B cell (primary cell): ENCODE measurements around the gene RUVBL1. TPM values are rescaled to one million over a fixed set of nuclear protein-coding genes. Genes with fewer than 3 reads are reported as not detected.

ENCODE experiments used
- ATAC-seq: fragments of 200-7000 bp; cut with Tn5 transposase; one replicate; pipeline ENCODE4 v1.10.0; 2021; ENCODE audit warnings: low read depth, mild to moderate bottlenecking, moderate number of reproducible peaks, moderate library complexity
- CTCF ChIA-PET: fragments of 350-600 bp; sonication (Branson Sonifier 250); formaldehyde crosslinking; loops from one replicate; lab custom pipeline; 2021; ENCODE audit warnings: antibody characterized with exemption, inconsistent platforms; lab: Charles Lee
- POLR2A ChIA-PET: fragments of 350-600 bp; sonication (Branson Sonifier 250); formaldehyde crosslinking; loops from one replicate; lab custom pipeline; 2021; ENCODE audit warnings: antibody characterized with exemption; lab: Charles Lee
- DNase-seq: peaks from one replicate; pipeline ENCODE4 v3.0.0; 2013
- H2AFZ ChIP-seq: 2 replicates; pipeline ENCODE4 v1.6.1; 2012; ENCODE audit warnings: mild to moderate bottlenecking, low read depth, low read length; ENCODE audit not compliant: insufficient read depth, poor library complexity, severe bottlenecking
- H3K27ac ChIP-seq, 2 donors: 1 replicate in 1 of 2; 2 replicates in 1 of 2; pipeline ENCODE4 v1.5.1; 2012 to 2013; ENCODE audit warnings: low read length in 2 of 2, mild to moderate bottlenecking in 2 of 2, moderate library complexity in 1 of 2
- H3K27me3 ChIP-seq, 4 experiments: fragments of 200-600 bp in 1 of 4; sonication (generic) in 1 of 4; replicated peaks in 1 of 4; 1 replicate in 2 of 4; 2 replicates in 2 of 4; pipeline versions ENCODE4 v1.6.1 to v1.7.0; 2013 to 2016; ENCODE audit warnings: low read length in 3 of 4, mild to moderate bottlenecking in 2 of 4, mixed read lengths in 1 of 4, moderate library complexity in 1 of 4; ENCODE audit not compliant: insufficient read depth in 4 of 4, control insufficient read depth in 3 of 4; ENCODE audit errors: control extremely low read depth in 1 of 4
- H3K36me3 ChIP-seq, 2 experiments: replicated peaks in 1 of 2; 1 replicate in 1 of 2; 2 replicates in 1 of 2; pipeline versions ENCODE4 v1.6.1 to v1.7.1; 2013; ENCODE audit warnings: low read length in 1 of 2; ENCODE audit not compliant: insufficient read depth in 2 of 2, control insufficient read depth in 1 of 2; ENCODE audit errors: control extremely low read depth in 1 of 2, extremely low read depth in 1 of 2
- H3K4me1 ChIP-seq, 2 donors: fragments of 200-600 bp in 1 of 2; sonication (generic) in 1 of 2; 1 replicate in 1 of 2; 2 replicates in 1 of 2; pipeline versions ENCODE4 v1.5.1 to v1.6.1; 2013 to 2017; ENCODE audit warnings: low read length in 2 of 2; ENCODE audit not compliant: control insufficient read depth in 2 of 2, insufficient read depth in 2 of 2
- H3K4me2 ChIP-seq: replicated peaks from 2 replicates; pipeline ENCODE3; 2012; ENCODE audit warnings: mild to moderate bottlenecking, low read depth, low read length; ENCODE audit not compliant: poor library complexity, severe bottlenecking
- H3K4me3 ChIP-seq, 5 experiments: fragments of 200-600 bp in 1 of 5; sonication (generic) in 1 of 5; 1 replicate in 3 of 5; 2 replicates in 2 of 5; pipeline versions ENCODE4 v1.5.1 to v1.7.0; 2011 to 2016; ENCODE audit warnings: low read length in 4 of 5, mild to moderate bottlenecking in 4 of 5, low read depth in 2 of 5, control low read depth in 1 of 5, moderate library complexity in 1 of 5; ENCODE audit not compliant: insufficient read depth in 1 of 5; ENCODE audit errors: control extremely low read depth in 1 of 5, extremely low read depth in 1 of 5
- H3K79me2 ChIP-seq: fragments of 200-600 bp; sonication (generic); one replicate; pipeline ENCODE4 v1.6.0; 2016; ENCODE audit warnings: low read length; ENCODE audit not compliant: control insufficient read depth, insufficient read depth
- H3K9ac ChIP-seq: fragments of 200-600 bp; sonication (generic); 2 replicates; pipeline ENCODE4 v1.6.1; 2017; ENCODE audit warnings: mild to moderate bottlenecking, low read length, moderate library complexity
- H3K9me3 ChIP-seq, 3 donors: one replicate each; pipeline versions ENCODE4 v1.6.1 to v1.7.1; 2013; ENCODE audit warnings: low read length in 2 of 3; ENCODE audit not compliant: control insufficient read depth in 2 of 3, insufficient read depth in 1 of 3; ENCODE audit errors: control extremely low read depth in 1 of 3
- H4K20me1 ChIP-seq: 2 replicates; pipeline ENCODE4 v1.6.0; 2012; ENCODE audit warnings: mild to moderate bottlenecking, low read length; ENCODE audit not compliant: insufficient read depth, control insufficient read depth, poor library complexity, severe bottlenecking
- H3K27ac Mint-ChIP-seq: one replicate; pipeline ENCODE4 v1.8.0; 2021; ENCODE audit warnings: mixed read lengths
- H3K27me3 Mint-ChIP-seq: one replicate; pipeline ENCODE4 v1.8.0; 2021; ENCODE audit warnings: mixed read lengths
- H3K4me1 Mint-ChIP-seq: one replicate; pipeline ENCODE4 v1.8.0; 2021; ENCODE audit warnings: mixed read lengths
- H3K4me3 Mint-ChIP-seq: one replicate; pipeline ENCODE4 v1.8.0; 2021; ENCODE audit warnings: mixed read lengths
- H3K9me3 Mint-ChIP-seq: one replicate; pipeline ENCODE4 v1.8.0; 2022; ENCODE audit warnings: mixed read lengths; ENCODE audit not compliant: insufficient read depth
- EZH2 ChIP-seq: IDR thresholded peaks from 2 replicates; pipeline ENCODE4 v1.6.1; 2012; ENCODE audit warnings: borderline replicate concordance, low read depth, mild to moderate bottlenecking, moderate library complexity, low read length; ENCODE audit not compliant: insufficient read depth, poor library complexity, severe bottlenecking
- WGBS: methylation state at CpG from one replicate; pipeline ENCODE4 v1.1.5; 2013; ENCODE audit warnings: missing lambda C conversion rate; ENCODE audit not compliant: insufficient coverage; 5-methylcytosine and 5-hydroxymethylcytosine counted together
- intact Hi-C: fragments of 100-400 bp; cut with micrococcal nuclease; formaldehyde crosslinking; loops from one replicate; pipeline ENCODE4 v1.10.0; 2022
- polyA plus RNA-seq: library from polyadenylated mRNA; depleted of rRNA; stranded (reverse); fragments of >200 nt; gene quantifications from 2 replicates; pipeline ENCODE4 v1.2.3, GENCODE V29; 2012
- total RNA-seq, 2 donors: library from RNA; stranded (reverse); fragments of 120-200 nt in 1 of 2; gene quantifications; 1 replicate in 1 of 2; 2 replicates in 1 of 2; pipeline versions ENCODE4 v1.2.3 to v1.2.4, GENCODE V29; 2013 to 2022
- TF ChIP-seq, protein P1 (sequence below): fragments of 200-600 bp; IDR thresholded peaks from one replicate; pipeline ENCODE4 v1.8.0; 2022; ENCODE audit warnings: antibody characterized with exemption, mild to moderate bottlenecking

Gene RUVBL1
- total and polyA plus RNA-seq, 2 donors (not counting 1 experiment from before 2014, with no cell fraction given): 20.4 to 20.5 TPM

DNA sequence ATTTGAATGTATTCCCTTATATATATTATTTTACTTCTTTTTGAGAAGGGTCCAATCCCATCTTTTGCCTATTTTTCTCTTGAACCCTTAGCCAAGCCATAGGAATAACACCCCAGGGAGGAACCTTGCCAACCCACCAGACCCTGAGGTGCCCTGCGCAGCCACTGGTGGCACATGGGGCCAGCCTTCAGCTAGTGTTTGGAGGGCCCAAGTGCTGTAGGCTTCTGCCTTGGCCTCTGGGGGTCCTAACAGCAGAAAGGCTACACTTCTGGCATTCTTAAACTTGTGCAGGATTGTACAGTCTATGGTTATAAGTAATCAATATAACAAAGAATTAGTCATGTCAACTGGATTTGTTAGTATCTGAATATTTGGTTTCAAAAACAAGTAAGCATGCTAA is 34.5 kb downstream of the RUVBL1 start:
- Mint-ChIP-seq H3K9me3 (no peaks in the 10 kb centered on the region), H3K4me1 (no peaks in the 10 kb centered on the region), H3K27me3 (no peaks in the 10 kb centered on the region), H3K4me3 (no peak overlapping the region), H3K27ac (no peak overlapping the region)
- Histone ChIP-seq H3K36me3 (peaks cover 0 to 38% of the 10 kb centered on the region in 2 experiments), H3K27me3 (no peaks in the 10 kb centered on the region), H4K20me1 (no peaks in the 10 kb centered on the region), H3K9me3 (no peaks in the 10 kb centered on the region), H3K4me2 (no peak overlapping the region), H3K9ac (no peak overlapping the region), H2AFZ (no peak overlapping the region), H3K4me3 (no peak overlapping the region), H3K79me2 (peaks cover 2% of the 10 kb centered on the region), H3K4me1 (no peaks in the 10 kb centered on the region), H3K27ac (no peak overlapping the region)
- DNase-seq (no peak), ATAC-seq (no peak)
- ChIA-PET POLR2A (no interaction called here), CTCF (interaction anchor here (0.5 to 3.1 kb wide), 2 partner anchors 8 to 15 kb away, joined by 3 to 12 read pairs; no protein-coding TSS in a partner anchor)
- WGBS: 100% methylated on average over 1 of the region's 1 CpG
- no peak for TF ChIP-seq EZH2
- TF ChIP-seq, protein P1, sequence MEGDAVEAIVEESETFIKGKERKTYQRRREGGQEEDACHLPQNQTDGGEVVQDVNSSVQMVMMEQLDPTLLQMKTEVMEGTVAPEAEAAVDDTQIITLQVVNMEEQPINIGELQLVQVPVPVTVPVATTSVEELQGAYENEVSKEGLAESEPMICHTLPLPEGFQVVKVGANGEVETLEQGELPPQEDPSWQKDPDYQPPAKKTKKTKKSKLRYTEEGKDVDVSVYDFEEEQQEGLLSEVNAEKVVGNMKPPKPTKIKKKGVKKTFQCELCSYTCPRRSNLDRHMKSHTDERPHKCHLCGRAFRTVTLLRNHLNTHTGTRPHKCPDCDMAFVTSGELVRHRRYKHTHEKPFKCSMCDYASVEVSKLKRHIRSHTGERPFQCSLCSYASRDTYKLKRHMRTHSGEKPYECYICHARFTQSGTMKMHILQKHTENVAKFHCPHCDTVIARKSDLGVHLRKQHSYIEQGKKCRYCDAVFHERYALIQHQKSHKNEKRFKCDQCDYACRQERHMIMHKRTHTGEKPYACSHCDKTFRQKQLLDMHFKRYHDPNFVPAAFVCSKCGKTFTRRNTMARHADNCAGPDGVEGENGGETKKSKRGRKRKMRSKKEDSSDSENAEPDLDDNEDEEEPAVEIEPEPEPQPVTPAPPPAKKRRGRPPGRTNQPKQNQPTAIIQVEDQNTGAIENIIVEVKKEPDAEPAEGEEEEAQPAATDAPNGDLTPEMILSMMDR: no peak
- intact Hi-C loops: no loop called here

DNA sequence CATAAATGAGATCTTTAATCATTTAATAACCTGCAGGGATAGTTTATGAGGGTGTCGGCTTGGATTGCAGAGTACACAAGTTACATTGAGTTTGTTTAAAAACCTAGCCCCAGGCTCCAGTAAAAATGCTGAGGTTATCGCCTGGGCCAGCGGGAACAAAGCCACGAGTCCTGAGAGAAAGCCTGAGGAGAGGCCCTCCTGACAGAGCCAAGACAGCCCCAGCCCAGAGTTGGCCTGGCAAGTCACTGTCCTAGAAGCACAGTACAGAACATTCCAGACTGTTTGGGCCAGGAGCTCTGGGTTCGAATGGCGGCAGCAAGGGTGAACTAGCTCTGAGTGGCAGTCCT is 39.0 kb downstream of the RUVBL1 start:
- WGBS: 99% methylated on average over 6 of the region's 6 CpGs

More for the DNA sequence above, 39.0 kb downstream of the RUVBL1 start:
- no peak overlapping the region for H3K27ac ChIP-seq
- no peak overlapping the region for H3K4me3 ChIP-seq
- Mint-ChIP-seq H3K27ac (no peak overlapping the region), H3K4me3 (no peak overlapping the region), H3K4me1 (no peaks in the 10 kb centered on the region), H3K27me3 (no peaks in the 10 kb centered on the region), H3K9me3 (no peaks in the 10 kb centered on the region)
- peaks cover 0 to 49% of the 10 kb centered on the region in 2 experiments for H3K36me3 ChIP-seq
- no peaks in the 10 kb centered on the region for H4K20me1 ChIP-seq
- H3K27me3 ChIP-seq: no peaks in the 10 kb centered on the region
- H2AFZ ChIP-seq: no peak overlapping the region
- ChIA-PET CTCF (interaction anchor here (1.3 kb wide), 1 partner anchor 9 kb away, joined by 3 read pairs; no protein-coding TSS in a partner anchor), POLR2A (no interaction called here)
- intact Hi-C loops: no loop called here
- no peak overlapping the region for H3K4me2 ChIP-seq
- ATAC-seq (no peak), DNase-seq (no peak)
- no peaks in the 10 kb centered on the region for H3K79me2 ChIP-seq
- H3K9ac ChIP-seq: no peak overlapping the region
- no peaks in the 10 kb centered on the region for H3K9me3 ChIP-seq
- no peak for TF ChIP-seq EZH2
- TF ChIP-seq, protein P1: no peak
- no peaks in the 10 kb centered on the region for H3K4me1 ChIP-seq
